Germinal center (tissue), 1 donor: ENCODE measurements around the gene TM4SF1.

Experiments
- DNase-seq: peaks from one replicate; pipeline ENCODE4 v3.0.0; 2012; ENCODE audit warnings: mixed read lengths, low spot score

TM4SF1 gene

GRCh38 chr3:149377408-149378364 is at the start of gene TM4SF1:
TSS of gene TM4SF1 (minus strand) at chr3:149377649. CDS start at chr3:149377547, 102 bp downstream.
- no peak for DNase-seq

GRCh38 chr3:149426325-149426724 is 48.9 kb upstream of the TM4SF1 start:
- no peak for DNase-seq

- no peak for DNase-seq
These were observed 47.5 kb upstream of the TM4SF1 start for GRCh38 chr3:149424918-149425317.

- DNase-seq: no peak
These were observed 44.3 kb upstream of the TM4SF1 start for GRCh38 chr3:149421764-149422163.

GRCh38 chr3:149419816-149420215 is 42.4 kb upstream of the TM4SF1 start:
- DNase-seq: no peak

- DNase-seq: no peak
These were observed 40.3 kb upstream of the TM4SF1 start for GRCh38 chr3:149417727-149418126.

GRCh38 chr3:149417174-149417573 is 39.7 kb upstream of the TM4SF1 start:
- no peak for DNase-seq

- no peak for DNase-seq
These were observed 38.0 kb upstream of the TM4SF1 start for GRCh38 chr3:149415484-149415883.

GRCh38 chr3:149414557-149415231 is 37.2 kb upstream of the TM4SF1 start:
- DNase-seq: no peak

- DNase-seq: no peak
These were observed 34.1 kb upstream of the TM4SF1 start for GRCh38 chr3:149411583-149411982.

GRCh38 chr3:149409351-149409750 is 31.9 kb upstream of the TM4SF1 start:
- no peak for DNase-seq

- no peak for DNase-seq
These were observed 30.4 kb upstream of the TM4SF1 start for GRCh38 chr3:149407898-149408297.

- DNase-seq: no peak
These were observed 28.8 kb upstream of the TM4SF1 start for GRCh38 chr3:149406244-149406752.

GRCh38 chr3:149403443-149403842 is 26.0 kb upstream of the TM4SF1 start:
- DNase-seq: no peak

GRCh38 chr3:149402481-149402880 is 25.0 kb upstream of the TM4SF1 start:
- DNase-seq: no peak

- DNase-seq: no peak
These were observed 24.5 kb upstream of the TM4SF1 start for GRCh38 chr3:149401926-149402310.

GRCh38 chr3:149401212-149401925 is 23.9 kb upstream of the TM4SF1 start:
- DNase-seq: no peak

- no peak for DNase-seq
These were observed 23.2 kb upstream of the TM4SF1 start for GRCh38 chr3:149400645-149401044.

GRCh38 chr3:149398296-149398695 is 20.8 kb upstream of the TM4SF1 start:
- no peak for DNase-seq

- DNase-seq: no peak
These were observed 20.1 kb upstream of the TM4SF1 start for GRCh38 chr3:149397528-149397927.

GRCh38 chr3:149396476-149396875 is 19.0 kb upstream of the TM4SF1 start:
- no peak for DNase-seq
